Lower lobe of right lung (tissue), 2 donors: ENCODE results near the gene KDM7A. TPM values are rescaled to one million over a fixed set of nuclear protein-coding genes. Genes with fewer than 3 reads are reported as not detected.
"Not testable (repeated sequence)": the region's sequence is repeated elsewhere in the genome, so short reads cannot be mapped to it uniquely, and the experiment has no call there.

Source experiments
- ATAC-seq, 2 donors: fragments of 200-7000 bp; cut with Tn5 transposase; one replicate each; pipeline ENCODE4 v1.9.1; 2020 to 2022; ENCODE audit warnings: mild to moderate bottlenecking in 2 of 2, moderate library complexity in 2 of 2
- DNase-seq: peaks from one replicate; pipeline ENCODE4 v3.0.0-alpha.2; 2020
- H3K27ac ChIP-seq: fragments of 200-600 bp; one replicate; pipeline ENCODE4 v1.8.0; 2022
- H3K27me3 ChIP-seq: fragments of 200-600 bp; one replicate; pipeline ENCODE4 v1.8.0; 2022; ENCODE audit warnings: low read depth
- H3K36me3 ChIP-seq: fragments of 200-600 bp; one replicate; pipeline ENCODE4 v1.8.0; 2022; ENCODE audit warnings: mild to moderate bottlenecking
- H3K4me1 ChIP-seq: fragments of 200-600 bp; one replicate; pipeline ENCODE4 v1.8.0; 2022
- H3K4me3 ChIP-seq: fragments of 200-600 bp; one replicate; pipeline ENCODE4 v1.8.0; 2022; ENCODE audit warnings: mild to moderate bottlenecking
- H3K9me3 ChIP-seq: fragments of 200-600 bp; one replicate; pipeline ENCODE4 v1.8.0; 2022
- intact Hi-C: fragments of 100-400 bp; cut with DNase I; formaldehyde crosslinking; loops from one replicate; pipeline ENCODE4 v1.11.0; 2022
- total RNA-seq: library from RNA; stranded (reverse); fragmentation: NEBNext Ultra II Directional; extraction: Animal tissue kit (Norgen Biotek cat#: 25700); gene quantifications from one replicate; pipeline ENCODE4 v1.2.1, GENCODE V29; 2021
- TF ChIP-seq, protein P1 (sequence below): fragments of 200-600 bp; IDR thresholded peaks from one replicate; pipeline ENCODE4 v1.8.0; 2022; ENCODE audit warnings: antibody characterized with exemption, mild to moderate bottlenecking
- donor health status: DM: no; HTN: yes; CAD: no; lungs with severe emphysema.

The KDM7A gene
- total RNA-seq, 1 donor from 2014 or later = 17.9 TPM

DNA sequence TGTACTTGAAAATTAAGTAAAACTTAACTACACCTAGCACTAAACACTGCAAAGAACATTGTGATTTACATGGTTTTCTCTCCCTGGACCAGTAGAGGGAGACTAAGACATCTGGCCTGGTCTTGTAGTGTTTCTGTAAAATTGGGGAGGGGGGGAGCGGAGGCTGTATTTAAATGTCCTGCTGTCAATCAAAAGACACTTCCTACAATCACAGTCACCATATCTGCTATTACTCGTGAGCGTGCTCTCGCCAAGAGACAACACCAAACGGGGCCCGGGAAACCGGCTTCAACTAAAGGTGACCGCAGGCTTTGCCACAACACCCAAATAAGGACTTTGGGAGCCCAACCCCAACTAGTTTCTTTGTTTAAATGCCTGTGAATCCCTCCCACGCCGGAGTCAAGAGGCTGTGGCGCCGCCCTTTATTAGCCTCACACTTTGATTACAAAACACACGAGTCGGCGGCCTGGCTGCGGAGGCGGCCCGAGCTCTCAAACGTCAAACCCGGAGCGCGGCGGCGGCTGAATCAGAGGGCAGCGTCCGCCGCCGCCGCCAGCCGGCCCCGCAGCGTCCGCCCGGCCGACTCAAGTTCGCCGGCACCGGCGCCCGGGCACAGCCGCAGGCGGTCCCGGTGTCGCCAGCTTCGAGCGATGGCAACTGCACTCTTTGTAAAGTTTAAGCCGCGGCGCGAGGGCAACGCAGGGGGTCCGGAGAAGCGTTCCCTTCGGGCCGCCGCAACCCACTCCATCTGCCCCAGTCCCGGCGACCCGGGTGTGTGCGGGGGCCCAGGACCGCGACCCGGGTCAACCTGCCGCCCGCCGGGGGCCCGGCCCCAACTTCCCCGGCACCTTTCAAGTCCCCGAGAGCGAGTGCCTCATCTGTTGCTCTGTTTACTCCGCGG, 1.3 kb downstream of the KDM7A start:
- intact Hi-C loops = no loop called here
- no peaks in the 10 kb centered on the region for H3K27me3 ChIP-seq
- no peaks in the 10 kb centered on the region for H3K36me3 ChIP-seq
- H3K27ac ChIP-seq = peak overlapping the region; percentile 99
- ATAC-seq (peak; percentile 82 to 88), DNase-seq (peak; percentile 95)
- peaks cover 29% of the 10 kb centered on the region for H3K4me1 ChIP-seq
- no peaks in the 10 kb centered on the region for H3K9me3 ChIP-seq
- H3K4me3 ChIP-seq = peak overlapping the region; percentile 92
- TF ChIP-seq, protein P1, sequence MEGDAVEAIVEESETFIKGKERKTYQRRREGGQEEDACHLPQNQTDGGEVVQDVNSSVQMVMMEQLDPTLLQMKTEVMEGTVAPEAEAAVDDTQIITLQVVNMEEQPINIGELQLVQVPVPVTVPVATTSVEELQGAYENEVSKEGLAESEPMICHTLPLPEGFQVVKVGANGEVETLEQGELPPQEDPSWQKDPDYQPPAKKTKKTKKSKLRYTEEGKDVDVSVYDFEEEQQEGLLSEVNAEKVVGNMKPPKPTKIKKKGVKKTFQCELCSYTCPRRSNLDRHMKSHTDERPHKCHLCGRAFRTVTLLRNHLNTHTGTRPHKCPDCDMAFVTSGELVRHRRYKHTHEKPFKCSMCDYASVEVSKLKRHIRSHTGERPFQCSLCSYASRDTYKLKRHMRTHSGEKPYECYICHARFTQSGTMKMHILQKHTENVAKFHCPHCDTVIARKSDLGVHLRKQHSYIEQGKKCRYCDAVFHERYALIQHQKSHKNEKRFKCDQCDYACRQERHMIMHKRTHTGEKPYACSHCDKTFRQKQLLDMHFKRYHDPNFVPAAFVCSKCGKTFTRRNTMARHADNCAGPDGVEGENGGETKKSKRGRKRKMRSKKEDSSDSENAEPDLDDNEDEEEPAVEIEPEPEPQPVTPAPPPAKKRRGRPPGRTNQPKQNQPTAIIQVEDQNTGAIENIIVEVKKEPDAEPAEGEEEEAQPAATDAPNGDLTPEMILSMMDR = peak; percentile 64

DNA sequence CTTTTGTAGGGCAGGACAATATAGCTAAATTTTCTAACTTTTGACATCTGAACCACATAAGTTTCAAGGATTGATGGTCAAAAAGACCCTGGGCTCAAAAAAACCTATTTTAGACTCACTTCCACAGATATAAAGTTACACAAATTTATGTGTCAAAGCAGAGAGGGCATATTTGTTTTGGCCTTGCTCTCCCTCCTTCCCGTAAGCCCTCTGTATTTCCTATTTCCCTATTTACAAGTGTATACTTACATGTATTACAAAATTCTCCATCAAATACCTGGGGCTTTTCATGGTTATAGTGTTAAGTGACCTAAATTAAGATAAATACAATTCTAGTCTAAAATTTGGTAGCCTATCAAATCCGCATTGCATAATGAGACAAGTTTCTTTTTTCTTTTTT, 2.6 kb downstream of the KDM7A start:
- Histone ChIP-seq H3K9me3 (no peaks in the 10 kb centered on the region), H3K4me1 (peaks cover 33% of the 10 kb centered on the region), H3K27ac (peak overlapping the region; percentile 99), H3K4me3 (no peak overlapping the region), H3K36me3 (no peaks in the 10 kb centered on the region), H3K27me3 (no peaks in the 10 kb centered on the region)
- no peak for DNase-seq
- ATAC-seq = peak in 1 of 2 donors; percentile 6
- TF ChIP-seq, protein P1 = no peak
- intact Hi-C loops = no loop called here

DNA sequence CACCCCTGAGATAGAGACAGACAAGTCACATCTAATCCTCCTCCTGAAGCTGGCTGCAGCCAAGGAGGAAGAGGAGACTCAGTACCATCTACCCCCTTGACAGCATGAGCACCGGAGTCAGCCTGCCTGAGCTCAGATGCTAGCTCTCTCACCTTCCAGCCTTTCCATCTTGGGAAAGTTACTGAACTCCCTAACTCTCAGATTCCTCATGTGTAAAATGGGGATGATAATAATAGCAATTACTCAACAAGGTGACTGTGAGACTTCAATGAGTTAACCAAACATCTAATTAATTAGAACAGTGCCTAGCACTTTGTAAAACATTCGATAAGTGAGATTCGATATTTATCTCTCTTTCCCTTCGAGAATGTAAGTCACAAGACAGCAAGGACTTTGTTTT, 6.4 kb downstream of the KDM7A start:
- Histone ChIP-seq H3K27me3 (no peaks in the 10 kb centered on the region), H3K4me1 (peaks cover 34% of the 10 kb centered on the region), H3K9me3 (no peaks in the 10 kb centered on the region), H3K27ac (no peak overlapping the region), H3K4me3 (no peak overlapping the region), H3K36me3 (no peaks in the 10 kb centered on the region)
- intact Hi-C loops = no loop called here
- ATAC-seq = no peak
- TF ChIP-seq, protein P1 = no peak
- DNase-seq = no peak

DNA sequence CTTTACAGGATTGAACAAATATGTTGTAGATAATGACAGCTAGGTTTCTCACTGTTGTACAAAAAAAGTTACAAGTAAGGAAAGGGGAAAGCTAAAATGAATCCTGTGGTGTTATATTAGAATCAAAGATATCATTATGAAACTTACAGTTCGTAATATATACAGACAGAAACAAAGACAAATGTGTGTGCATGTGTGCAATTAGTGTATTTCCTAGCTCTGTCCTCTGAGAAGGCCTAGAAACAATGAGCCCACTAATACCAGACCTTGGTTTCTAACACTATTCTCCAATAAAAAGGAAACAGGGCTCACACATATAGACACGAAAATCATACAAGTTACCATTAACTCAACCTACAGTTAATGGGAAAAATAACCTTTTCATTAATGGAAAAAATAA, 8.0 kb downstream of the KDM7A start:
- Histone ChIP-seq H3K36me3 (no peaks in the 10 kb centered on the region), H3K4me3 (no peak overlapping the region), H3K27me3 (no peaks in the 10 kb centered on the region), H3K27ac (no peak overlapping the region), H3K4me1 (peaks cover 21% of the 10 kb centered on the region), H3K9me3 (no peaks in the 10 kb centered on the region)
- DNase-seq (no peak), ATAC-seq (no peak)
- TF ChIP-seq, protein P1 = no peak
- intact Hi-C loops = no loop called here

DNA sequence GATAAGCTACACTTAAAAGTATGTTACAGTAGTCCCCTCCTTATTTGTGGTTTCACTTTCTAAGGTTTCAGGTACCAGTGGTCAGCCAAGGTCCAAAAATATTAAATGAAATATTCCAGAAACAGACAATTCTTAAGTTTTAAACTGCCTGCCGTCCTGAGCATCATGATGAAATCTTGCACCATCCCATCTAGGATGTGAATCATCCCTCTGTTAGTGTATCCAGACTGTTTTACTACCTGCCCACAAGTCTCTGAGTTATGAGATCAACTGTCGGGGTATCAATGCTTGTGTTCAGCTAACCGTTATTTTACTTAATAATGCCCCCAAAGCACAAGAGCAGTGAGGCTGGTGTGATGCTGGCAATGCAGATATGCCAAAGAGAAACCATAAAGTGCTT, 11.4 kb downstream of the KDM7A start:
- TF ChIP-seq, protein P1 = no peak
- no peak for DNase-seq
- Histone ChIP-seq H3K36me3 (no peaks in the 10 kb centered on the region), H3K4me3 (no peak overlapping the region), H3K9me3 (no peaks in the 10 kb centered on the region), H3K4me1 (peaks cover 11% of the 10 kb centered on the region), H3K27me3 (no peaks in the 10 kb centered on the region), H3K27ac (no peak overlapping the region)
- intact Hi-C loops = no loop called here
- ATAC-seq = no peak

DNA sequence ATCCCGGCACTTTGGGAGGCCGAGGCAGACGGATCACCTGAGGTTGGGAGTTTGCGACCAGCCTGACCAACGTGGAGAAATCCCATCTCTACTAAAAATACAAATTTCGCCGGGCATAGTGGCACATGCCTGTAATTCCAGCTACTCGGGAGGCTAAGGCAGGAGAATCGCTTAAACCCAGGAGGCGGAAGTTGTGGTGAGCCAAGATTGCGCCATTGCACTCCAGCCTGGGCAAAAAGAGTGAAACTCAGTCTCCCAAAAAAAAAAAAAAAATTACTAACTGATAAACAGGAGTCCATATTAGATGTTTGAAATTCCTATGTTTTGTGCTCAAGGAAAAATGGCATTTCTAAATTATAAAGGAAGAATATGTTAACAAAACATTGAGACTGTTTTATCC, 14.7 kb downstream of the KDM7A start:
- ATAC-seq, H3K27me3 ChIP-seq, H3K27ac ChIP-seq, H3K4me3 ChIP-seq, intact Hi-C loops, H3K4me1 ChIP-seq, H3K36me3 ChIP-seq, H3K9me3 ChIP-seq: not testable (repeated sequence)
- DNase-seq = peak; percentile 60
